IPS-15b (cell line): ENCODE measurements around the gene TRPT1.
"Not testable (repeated sequence)": the region's sequence is repeated elsewhere in the genome, so short reads cannot be mapped to it uniquely, and the experiment has no call there.

Source experiments
- H3K27me3 ChIP-seq: one replicate; pipeline ENCODE4 v1.6.1; 2013; ENCODE audit warnings: low read length; ENCODE audit not compliant: control insufficient read depth, insufficient read depth
- H3K36me3 ChIP-seq: one replicate; pipeline ENCODE4 v1.6.1; 2013; ENCODE audit warnings: low read length; ENCODE audit not compliant: control insufficient read depth, insufficient read depth
- H3K4me1 ChIP-seq: one replicate; pipeline ENCODE4 v1.6.1; 2013; ENCODE audit warnings: mild to moderate bottlenecking, low read length; ENCODE audit not compliant: control insufficient read depth, insufficient read depth
- H3K4me3 ChIP-seq: one replicate; pipeline ENCODE4 v1.5.1; 2013; ENCODE audit warnings: low read depth, low read length
- H3K9ac ChIP-seq: one replicate; pipeline ENCODE4 v1.6.1; 2013; ENCODE audit warnings: low read depth, mild to moderate bottlenecking, low read length
- H3K9me3 ChIP-seq: one replicate; pipeline ENCODE4 v1.6.1; 2013; ENCODE audit warnings: mild to moderate bottlenecking, low read length; ENCODE audit not compliant: control insufficient read depth, insufficient read depth

The TRPT1 gene

DNA sequence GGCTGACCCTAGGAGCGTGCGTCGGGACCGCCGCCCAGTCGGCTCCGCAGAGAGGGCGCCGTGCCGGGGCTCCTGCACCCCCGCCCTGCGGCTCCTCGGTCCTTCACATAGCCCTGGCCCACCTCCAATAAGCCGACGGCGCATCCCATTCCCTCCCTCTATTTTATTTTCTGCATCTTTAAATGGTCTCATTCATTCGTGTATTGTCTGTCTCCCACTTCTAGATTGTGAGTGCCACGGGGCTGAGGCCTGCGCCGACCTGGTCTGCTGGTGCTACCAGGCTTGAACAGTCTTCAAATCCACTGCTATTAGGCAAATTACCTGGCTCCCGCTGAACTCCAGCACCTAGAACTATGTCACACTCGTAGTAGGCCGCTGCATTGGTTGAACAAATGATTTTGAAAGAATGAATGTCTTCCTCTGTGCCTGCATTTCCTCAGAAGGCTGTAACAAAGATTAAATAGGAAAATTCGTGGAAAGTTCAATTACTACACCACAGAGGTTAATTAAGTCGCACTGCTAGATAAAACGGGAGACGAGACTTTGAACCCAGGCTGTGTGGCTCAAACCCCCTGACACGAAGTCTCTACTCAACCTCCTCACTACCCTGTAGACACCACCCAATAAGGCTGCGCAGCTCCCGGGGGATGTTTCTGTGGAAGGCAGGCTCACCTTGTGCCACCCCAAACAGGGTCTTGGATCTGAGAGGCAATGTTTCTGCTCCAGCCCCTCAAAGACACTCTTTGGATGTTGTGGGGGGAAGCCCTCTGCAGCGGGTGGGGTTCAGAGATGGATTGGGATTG lies 21.9 kb upstream of the TRPT1 start:
- H3K4me3 ChIP-seq = peak overlapping the region; percentile 93
- no peaks in the 10 kb centered on the region for H3K27me3 ChIP-seq
- peaks cover 28% of the 10 kb centered on the region for H3K4me1 ChIP-seq
- no peak overlapping the region for H3K9ac ChIP-seq
- H3K9me3 ChIP-seq = no peaks in the 10 kb centered on the region
- peaks cover 19% of the 10 kb centered on the region for H3K36me3 ChIP-seq

- H3K4me3 ChIP-seq = peak within 1 kb of the TSS; percentile 93
- H3K4me1 ChIP-seq = peaks cover 31% of the 10 kb centered on the region
- H3K9ac ChIP-seq = peak within 1 kb of the TSS; percentile 83
- no peaks in the 10 kb centered on the region for H3K9me3 ChIP-seq
- H3K36me3 ChIP-seq = peaks cover 16% of the 10 kb centered on the region
- no peaks in the 10 kb centered on the region for H3K27me3 ChIP-seq
Measured at GRCh38 chr11:64246871-64247728, 21.1 kb upstream of the TRPT1 start, which contains the start of gene PPP1R14B. TSS of gene PPP1R14B (minus strand) at chr11:64246943. CDS start at chr11:64246673, 270 bp downstream.

- H3K9ac ChIP-seq, H3K9me3 ChIP-seq, H3K27me3 ChIP-seq: not testable (repeated sequence)
- Histone ChIP-seq H3K4me3 (peak overlapping the region; percentile 85), H3K4me1 (peaks cover 31% of the 10 kb centered on the region), H3K36me3 (peaks cover 16% of the 10 kb centered on the region)
Measured at GRCh38 chr11:64246621-64246870, 20.6 kb upstream of the TRPT1 start.

GRCh38 chr11:64245797-64246620 lies 20.0 kb upstream of the TRPT1 start:
- Histone ChIP-seq H3K27me3 (no peaks in the 10 kb centered on the region), H3K36me3 (peaks cover 16% of the 10 kb centered on the region), H3K9ac (peak overlapping the region; percentile 76), H3K4me3 (peak overlapping the region; percentile 85), H3K4me1 (peaks cover 31% of the 10 kb centered on the region), H3K9me3 (no peaks in the 10 kb centered on the region)

- peaks cover 16% of the 10 kb centered on the region for H3K36me3 ChIP-seq
- H3K9me3 ChIP-seq = no peaks in the 10 kb centered on the region
- peak overlapping the region; percentile 85 for H3K4me3 ChIP-seq
- H3K27me3 ChIP-seq = no peaks in the 10 kb centered on the region
- peak overlapping the region; percentile 76 for H3K9ac ChIP-seq
- peaks cover 28% of the 10 kb centered on the region for H3K4me1 ChIP-seq
Measured at GRCh38 chr11:64245401-64245796, 19.4 kb upstream of the TRPT1 start.

DNA sequence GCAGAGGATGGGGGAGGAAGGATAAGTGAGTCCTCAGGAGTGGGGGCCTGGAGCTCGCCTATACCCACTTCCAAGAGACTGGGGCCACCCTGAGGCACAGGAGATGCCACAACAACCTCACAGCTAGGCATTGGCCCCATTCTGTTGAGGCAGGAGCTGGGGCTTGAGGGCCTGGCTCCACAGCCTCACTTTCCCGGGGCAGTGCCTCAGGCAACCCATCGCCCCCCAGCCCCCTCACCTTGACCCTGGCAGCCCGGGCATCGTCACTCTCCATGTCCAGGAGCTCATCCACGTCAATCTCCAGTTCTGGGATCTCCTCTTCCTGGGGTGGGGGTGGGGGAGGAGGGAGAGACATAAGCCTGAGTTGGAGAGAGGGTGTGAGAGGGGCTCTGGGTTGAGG lies 19.0 kb upstream of the TRPT1 start:
- Histone ChIP-seq H3K9me3 (no peaks in the 10 kb centered on the region), H3K9ac (peak overlapping the region; percentile 47), H3K4me1 (peaks cover 24% of the 10 kb centered on the region), H3K27me3 (no peaks in the 10 kb centered on the region), H3K36me3 (peaks cover 16% of the 10 kb centered on the region), H3K4me3 (peak overlapping the region; percentile 85)

- Histone ChIP-seq H3K36me3 (peaks cover 16% of the 10 kb centered on the region), H3K9ac (no peak overlapping the region), H3K27me3 (no peaks in the 10 kb centered on the region), H3K9me3 (no peaks in the 10 kb centered on the region), H3K4me1 (peaks cover 18% of the 10 kb centered on the region), H3K4me3 (no peak overlapping the region)
Measured at GRCh38 chr11:64244107-64244506, 18.1 kb upstream of the TRPT1 start.

DNA sequence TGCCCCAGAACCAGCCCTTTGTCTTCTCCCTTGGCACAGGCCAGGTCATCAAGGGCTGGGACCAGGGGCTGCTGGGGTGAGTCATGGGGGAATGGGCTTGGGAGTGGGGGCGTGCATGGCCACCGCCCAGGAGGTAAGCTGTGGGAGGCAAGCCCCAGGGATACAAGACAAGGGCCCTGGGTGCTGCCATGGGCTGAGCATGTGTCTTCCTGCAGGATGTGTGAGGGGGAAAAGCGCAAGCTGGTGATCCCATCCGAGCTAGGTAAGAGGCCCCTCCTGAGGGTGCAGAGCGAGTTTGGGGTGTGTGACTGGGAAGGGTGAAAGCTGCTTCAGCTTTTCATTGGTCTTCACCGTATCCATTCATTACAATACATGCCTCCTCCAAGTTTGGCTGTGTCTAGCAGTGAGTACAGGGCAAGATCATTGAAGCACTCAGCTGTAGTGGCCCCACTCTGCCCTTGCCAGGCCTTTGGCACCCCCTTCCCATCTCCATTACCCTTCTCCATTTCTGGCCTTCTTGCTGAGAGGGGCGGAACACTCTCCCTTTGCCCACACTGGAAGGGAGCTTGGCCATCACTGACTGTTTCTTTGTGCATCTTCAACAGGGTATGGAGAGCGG lies 17.4 kb upstream of the TRPT1 start:
- no peaks in the 10 kb centered on the region for H3K9me3 ChIP-seq
- H3K9ac ChIP-seq = no peak overlapping the region
- peaks cover 16% of the 10 kb centered on the region for H3K36me3 ChIP-seq
- H3K4me1 ChIP-seq = peaks cover 11% of the 10 kb centered on the region
- H3K27me3 ChIP-seq = no peaks in the 10 kb centered on the region
- H3K4me3 ChIP-seq = no peak overlapping the region

- peaks cover 4% of the 10 kb centered on the region for H3K4me1 ChIP-seq
- H3K9me3 ChIP-seq = no peaks in the 10 kb centered on the region
- H3K9ac ChIP-seq = peak overlapping the region; percentile 76
- H3K36me3 ChIP-seq = peaks cover 22% of the 10 kb centered on the region
- peak overlapping the region; percentile 84 for H3K4me3 ChIP-seq
- H3K27me3 ChIP-seq = no peaks in the 10 kb centered on the region
Measured at GRCh38 chr11:64241491-64242374, 15.7 kb upstream of the TRPT1 start.

GRCh38 chr11:64241241-64241490 lies 15.2 kb upstream of the TRPT1 start:
- Histone ChIP-seq H3K27me3 (no peaks in the 10 kb centered on the region), H3K4me3 (peak overlapping the region; percentile 96), H3K9me3 (no peaks in the 10 kb centered on the region), H3K9ac (peak overlapping the region; percentile 54), H3K4me1 (peaks cover 4% of the 10 kb centered on the region), H3K36me3 (peaks cover 22% of the 10 kb centered on the region)
